Lung (tissue), 12 donors: ENCODE results near the gene NUP210L. TPM values are rescaled to one million over a fixed set of nuclear protein-coding genes. Genes with fewer than 3 reads are reported as not detected.

ENCODE experiments used
- ATAC-seq: fragments of 200-7000 bp; cut with Tn5 transposase; one replicate; pipeline ENCODE4 v1.9.1; 2020; ENCODE audit warnings: moderate number of reproducible peaks; ENCODE audit not compliant: insufficient read depth, low FRiP score
- DNase-seq, 3 donors: peaks; one replicate each; pipeline ENCODE4 v3.0.0-alpha.2; 2013 to 2017
- H3K27ac ChIP-seq, 2 donors: one replicate each; pipeline ENCODE4 v1.5.1; 2013; ENCODE audit warnings: mild to moderate bottlenecking in 2 of 2, moderate library complexity in 2 of 2, control low read depth in 1 of 2, inconsistent platforms in 1 of 2, low read depth in 1 of 2, low read length in 1 of 2
- H3K27me3 ChIP-seq, 3 donors: one replicate each; pipeline ENCODE4 v1.5.1; 2013; ENCODE audit warnings: low read length in 2 of 3; ENCODE audit not compliant: control insufficient read depth in 3 of 3, insufficient read depth in 3 of 3
- H3K36me3 ChIP-seq, 4 donors: one replicate each; pipeline ENCODE4 v1.5.1; 2013; ENCODE audit warnings: low read length in 4 of 4, mild to moderate bottlenecking in 1 of 4, moderate library complexity in 1 of 4; ENCODE audit not compliant: control insufficient read depth in 4 of 4, insufficient read depth in 4 of 4
- H3K4me1 ChIP-seq, 5 donors: one replicate each; pipeline ENCODE4 v1.5.1; 2013; ENCODE audit warnings: low read length in 5 of 5, mild to moderate bottlenecking in 2 of 5, moderate library complexity in 1 of 5; ENCODE audit not compliant: control insufficient read depth in 5 of 5, insufficient read depth in 5 of 5
- H3K4me3 ChIP-seq: one replicate; pipeline ENCODE4 v1.5.1; 2013; ENCODE audit warnings: mild to moderate bottlenecking, control low read depth, moderate library complexity
- H3K9ac ChIP-seq, 2 donors: one replicate each; pipeline ENCODE4 v1.5.1; 2013; ENCODE audit warnings: low read length in 2 of 2, control low read depth in 1 of 2; ENCODE audit not compliant: insufficient read depth in 1 of 2
- H3K9me3 ChIP-seq, 4 donors: one replicate each; pipeline ENCODE4 v1.5.1; 2013; ENCODE audit warnings: low read length in 3 of 4, mild to moderate bottlenecking in 1 of 4, moderate library complexity in 1 of 4; ENCODE audit not compliant: control insufficient read depth in 4 of 4, insufficient read depth in 3 of 4
- WGBS, 2 donors: extraction: QIAGEN DNeasy Blood & Tissue Kit; methylation state at CpG; one replicate each; pipeline ENCODE4 v1.1.7; 2013; 5-methylcytosine and 5-hydroxymethylcytosine counted together
- polyA plus RNA-seq, 2 donors: library from polyadenylated mRNA; stranded (reverse); fragments of 200-250 nt; gene quantifications; one replicate each; pipeline ENCODE4 v1.2.1, GENCODE V29; 2013
- total RNA-seq, 2 donors: library from RNA; depleted of rRNA in 1 of 2; stranded (reverse); fragments of >200 nt in 1 of 2; gene quantifications; one replicate each; pipeline ENCODE4 v1.2.1, GENCODE V29; 2014 to 2021
- TF ChIP-seq, protein P1 (sequence below): IDR thresholded peaks from 2 replicates; pipeline ENCODE4 v1.5.1; 2012; ENCODE audit warnings: mild to moderate bottlenecking; ENCODE audit errors: control extremely low read depth, extremely low read depth
- donor health status: control.
- donor health status: control.
- donor health status: Bipolar disorder and iron deficiency.
- donor health status: healthy.
- donor health status: DM: yes; HTN: yes; CAD: no.

The NUP210L gene
- total and polyA plus RNA-seq, 4 donors, result 0.03 to 0.26 (median 0.09) TPM

DNA sequence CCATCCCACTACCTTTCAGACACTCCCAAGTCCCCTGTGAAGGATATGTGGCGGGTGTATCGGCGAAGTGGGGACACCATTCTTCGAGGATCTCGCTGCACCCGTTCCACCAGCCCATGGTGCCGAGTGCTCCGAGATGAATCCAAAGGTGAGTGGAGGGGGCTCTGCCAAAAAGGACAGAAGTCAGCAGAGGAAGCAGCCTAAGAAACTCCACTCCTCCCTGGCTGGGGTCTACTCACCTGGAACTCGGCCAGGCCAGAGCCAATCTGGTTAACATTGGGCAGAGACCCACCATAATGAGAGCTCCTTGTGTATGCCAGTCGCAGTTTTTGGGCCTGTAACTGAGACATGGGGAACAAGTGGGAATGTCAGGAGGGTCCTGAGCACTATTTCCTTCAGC is 200.0 kb downstream of the NUP210L start:
- Histone ChIP-seq H3K27me3 (no peaks in the 10 kb centered on the region), H3K36me3 (peaks cover 14 to 36% (median 28%) of the 10 kb centered on the region in 4 donors), H3K27ac (no peak overlapping the region), H3K9me3 (no peaks in the 10 kb centered on the region), H3K4me1 (peaks cover 9 to 31% (median 11%) of the 10 kb centered on the region in 5 donors), H3K4me3 (no peak overlapping the region), H3K9ac (no peak overlapping the region)
- DNase-seq (no peak), ATAC-seq (no peak)
- WGBS, 2 donors, result 92 to 94% methylated on average over 10 of the region's 10 CpGs
- TF ChIP-seq, protein P1, sequence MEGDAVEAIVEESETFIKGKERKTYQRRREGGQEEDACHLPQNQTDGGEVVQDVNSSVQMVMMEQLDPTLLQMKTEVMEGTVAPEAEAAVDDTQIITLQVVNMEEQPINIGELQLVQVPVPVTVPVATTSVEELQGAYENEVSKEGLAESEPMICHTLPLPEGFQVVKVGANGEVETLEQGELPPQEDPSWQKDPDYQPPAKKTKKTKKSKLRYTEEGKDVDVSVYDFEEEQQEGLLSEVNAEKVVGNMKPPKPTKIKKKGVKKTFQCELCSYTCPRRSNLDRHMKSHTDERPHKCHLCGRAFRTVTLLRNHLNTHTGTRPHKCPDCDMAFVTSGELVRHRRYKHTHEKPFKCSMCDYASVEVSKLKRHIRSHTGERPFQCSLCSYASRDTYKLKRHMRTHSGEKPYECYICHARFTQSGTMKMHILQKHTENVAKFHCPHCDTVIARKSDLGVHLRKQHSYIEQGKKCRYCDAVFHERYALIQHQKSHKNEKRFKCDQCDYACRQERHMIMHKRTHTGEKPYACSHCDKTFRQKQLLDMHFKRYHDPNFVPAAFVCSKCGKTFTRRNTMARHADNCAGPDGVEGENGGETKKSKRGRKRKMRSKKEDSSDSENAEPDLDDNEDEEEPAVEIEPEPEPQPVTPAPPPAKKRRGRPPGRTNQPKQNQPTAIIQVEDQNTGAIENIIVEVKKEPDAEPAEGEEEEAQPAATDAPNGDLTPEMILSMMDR, result no peak

DNA sequence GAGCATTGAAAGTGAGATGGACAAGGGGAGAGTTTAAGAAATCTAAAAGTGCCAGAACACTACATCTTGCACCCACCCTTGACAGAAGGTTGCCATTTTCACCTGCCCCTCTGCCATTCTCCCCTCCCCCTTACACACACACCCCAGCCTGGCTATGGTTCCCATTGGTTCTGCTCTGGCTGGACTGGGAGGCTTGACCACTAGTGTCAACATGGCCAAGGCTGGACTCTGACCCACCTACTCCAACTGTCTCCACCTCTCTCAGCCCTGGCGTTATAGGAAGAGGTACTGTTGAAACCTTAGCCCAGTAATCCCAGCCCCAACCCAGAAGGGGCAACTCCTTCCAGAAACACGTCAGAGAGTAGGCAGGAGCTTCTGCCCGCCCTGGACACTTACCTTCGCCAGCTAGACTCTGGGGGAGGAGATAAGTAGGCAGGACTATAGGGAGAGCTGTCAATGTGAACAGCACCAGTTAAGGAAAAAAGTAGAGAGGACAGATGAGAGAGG is 201.0 kb downstream of the NUP210L start:
- ATAC-seq (no peak), DNase-seq (no peak)
- no peak overlapping the region for H3K27ac ChIP-seq
- 81 to 86% methylated on average over 4 of the region's 4 CpGs for WGBS, 2 donors
- H3K36me3 ChIP-seq, result peaks cover 14 to 41% (median 31%) of the 10 kb centered on the region in 4 donors
- no peak overlapping the region for H3K4me3 ChIP-seq
- TF ChIP-seq, protein P1, result no peak
- no peaks in the 10 kb centered on the region for H3K9me3 ChIP-seq
- H3K27me3 ChIP-seq, result no peaks in the 10 kb centered on the region
- H3K4me1 ChIP-seq, result peaks cover 3 to 21% (median 9%) of the 10 kb centered on the region in 5 donors
- H3K9ac ChIP-seq, result no peak overlapping the region

DNA sequence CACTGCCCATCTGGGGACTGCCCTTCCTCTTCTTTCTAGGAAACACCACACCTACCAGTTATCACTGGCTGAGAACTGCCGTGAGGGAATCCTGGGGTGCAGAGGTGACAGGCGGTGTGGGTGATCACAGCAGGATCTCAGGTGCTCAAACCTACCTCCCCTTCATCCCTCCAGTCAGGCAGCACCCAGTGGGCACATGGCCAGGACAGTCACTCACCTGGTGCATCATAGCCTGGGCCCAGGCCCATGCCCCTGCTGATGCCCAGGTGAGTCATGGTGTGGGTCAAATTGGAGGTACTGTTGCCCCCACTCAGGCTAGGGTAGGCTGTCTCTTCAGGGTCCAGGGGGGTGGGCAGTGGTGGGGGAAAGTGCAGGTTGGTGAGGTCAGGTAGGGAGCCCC is 203.1 kb downstream of the NUP210L start:
- no peaks in the 10 kb centered on the region for H3K9me3 ChIP-seq
- peaks cover 0 to 10% (median 6%) of the 10 kb centered on the region in 5 donors for H3K4me1 ChIP-seq
- no peak for ATAC-seq
- H3K36me3 ChIP-seq, result peaks cover 14 to 51% (median 34%) of the 10 kb centered on the region in 4 donors
- DNase-seq, result no peak
- no peak overlapping the region for H3K4me3 ChIP-seq
- no peaks in the 10 kb centered on the region for H3K27me3 ChIP-seq
- H3K9ac ChIP-seq, result no peak overlapping the region
- WGBS, 2 donors, result 97 to 100% methylated on average over 2 of the region's 2 CpGs
- no peak overlapping the region for H3K27ac ChIP-seq
- TF ChIP-seq, protein P1, result no peak

DNA sequence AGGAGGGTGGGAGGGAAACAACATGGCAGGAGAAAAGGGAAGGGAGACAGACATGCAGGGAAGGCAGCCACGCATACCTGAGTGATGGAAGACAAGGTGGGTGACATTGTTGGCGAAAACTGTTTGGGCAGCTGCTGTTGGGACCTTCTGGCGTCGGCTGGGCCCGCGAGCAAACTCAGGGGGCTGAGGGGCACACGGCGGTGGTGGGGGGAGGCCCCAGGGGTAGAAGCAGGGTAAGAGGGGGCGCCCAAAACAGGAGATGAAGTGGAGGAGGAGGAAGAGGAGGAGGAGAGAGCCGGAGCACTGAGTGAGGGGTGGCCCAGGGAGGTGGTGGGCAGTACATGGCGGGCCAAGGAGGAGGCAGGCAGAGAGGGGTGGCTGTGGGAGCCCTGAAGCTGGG is 203.7 kb downstream of the NUP210L start:
- no peak for ATAC-seq
- WGBS, 2 donors, result 94 to 96% methylated on average over 11 of the region's 11 CpGs
- no peak for DNase-seq

More for the DNA sequence above, 203.7 kb downstream of the NUP210L start:
- Histone ChIP-seq H3K4me3 (no peak overlapping the region), H3K27ac (no peak overlapping the region), H3K9ac (no peak overlapping the region), H3K36me3 (peaks cover 14 to 51% (median 34%) of the 10 kb centered on the region in 4 donors), H3K9me3 (no peaks in the 10 kb centered on the region), H3K4me1 (peaks cover 0 to 7% (median 4%) of the 10 kb centered on the region in 5 donors), H3K27me3 (no peaks in the 10 kb centered on the region)
- TF ChIP-seq, protein P1, result no peak
